KMS-11 (cell line): ENCODE results near the gene STAC.

Experiments used
- H2AFZ ChIP-seq: fragments of 200-600 bp; sonication (generic); 2 replicates; pipeline ENCODE4 v1.6.1; 2016; ENCODE audit warnings: antibody characterized with exemption, mixed run types, low read depth
- H3K27ac ChIP-seq: fragments of 200-600 bp; sonication (generic); 2 replicates; pipeline ENCODE4 v1.6.1; 2016; ENCODE audit warnings: mild to moderate bottlenecking, mixed run types
- H3K27me3 ChIP-seq: fragments of 200-600 bp; sonication (generic); 2 replicates; pipeline ENCODE4 v1.6.1; 2017; ENCODE audit warnings: mild to moderate bottlenecking, low read depth, mixed run types, moderate library complexity; ENCODE audit not compliant: insufficient read depth
- H3K36me3 ChIP-seq: fragments of 200-600 bp; sonication (generic); 2 replicates; pipeline ENCODE4 v1.6.1; 2017; ENCODE audit warnings: mild to moderate bottlenecking, mixed run types; ENCODE audit not compliant: insufficient read depth
- H3K4me1 ChIP-seq: fragments of 200-600 bp; sonication (generic); 2 replicates; pipeline ENCODE4 v1.6.1; 2016; ENCODE audit warnings: mild to moderate bottlenecking, low read depth, mixed run types; ENCODE audit not compliant: poor library complexity, severe bottlenecking
- H3K4me2 ChIP-seq: fragments of 200-600 bp; sonication (generic); 2 replicates; pipeline ENCODE4 v1.7.0; 2016; ENCODE audit warnings: mild to moderate bottlenecking, mixed run types
- H3K4me3 ChIP-seq: fragments of 200-600 bp; sonication (generic); IDR thresholded peaks from 2 replicates; pipeline ENCODE4 v1.6.1; 2017; ENCODE audit warnings: low read depth, low read length, mixed read lengths; ENCODE audit not compliant: insufficient read depth
- H3K79me2 ChIP-seq: fragments of 200-600 bp; sonication (generic); 2 replicates; pipeline ENCODE4 v1.6.1; 2016; ENCODE audit warnings: low read depth, mixed run types; ENCODE audit not compliant: insufficient read depth
- H3K9ac ChIP-seq: fragments of 200-600 bp; sonication (generic); 2 replicates; pipeline ENCODE4 v1.6.1; 2016; ENCODE audit warnings: mild to moderate bottlenecking, mixed run types
- H4K20me1 ChIP-seq: fragments of 200-600 bp; sonication (generic); 2 replicates; pipeline ENCODE4 v1.6.1; 2016; ENCODE audit warnings: mild to moderate bottlenecking, mixed run types; ENCODE audit not compliant: insufficient read depth
- TF ChIP-seq, protein P1 (sequence below): fragments of 200-600 bp; sonication (generic); conservative IDR thresholded peaks from 2 replicates; pipeline ENCODE4 v1.6.1; 2017; ENCODE audit warnings: low read depth, mild to moderate bottlenecking, antibody characterized with exemption, low read length, moderate library complexity, mixed read lengths

Gene STAC

GRCh38 chr3:36381311-36381956, 1.1 kb downstream of the STAC start:
- Histone ChIP-seq H3K79me2 (no peaks in the 10 kb centered on the region), H2AFZ (no peak overlapping the region), H3K27me3 (no peaks in the 10 kb centered on the region), H4K20me1 (no peaks in the 10 kb centered on the region), H3K27ac (no peak overlapping the region), H3K4me2 (no peak overlapping the region), H3K9ac (no peak overlapping the region), H3K4me1 (no peaks in the 10 kb centered on the region), H3K36me3 (no peaks in the 10 kb centered on the region), H3K4me3 (no peak overlapping the region)
- TF ChIP-seq, protein P1, sequence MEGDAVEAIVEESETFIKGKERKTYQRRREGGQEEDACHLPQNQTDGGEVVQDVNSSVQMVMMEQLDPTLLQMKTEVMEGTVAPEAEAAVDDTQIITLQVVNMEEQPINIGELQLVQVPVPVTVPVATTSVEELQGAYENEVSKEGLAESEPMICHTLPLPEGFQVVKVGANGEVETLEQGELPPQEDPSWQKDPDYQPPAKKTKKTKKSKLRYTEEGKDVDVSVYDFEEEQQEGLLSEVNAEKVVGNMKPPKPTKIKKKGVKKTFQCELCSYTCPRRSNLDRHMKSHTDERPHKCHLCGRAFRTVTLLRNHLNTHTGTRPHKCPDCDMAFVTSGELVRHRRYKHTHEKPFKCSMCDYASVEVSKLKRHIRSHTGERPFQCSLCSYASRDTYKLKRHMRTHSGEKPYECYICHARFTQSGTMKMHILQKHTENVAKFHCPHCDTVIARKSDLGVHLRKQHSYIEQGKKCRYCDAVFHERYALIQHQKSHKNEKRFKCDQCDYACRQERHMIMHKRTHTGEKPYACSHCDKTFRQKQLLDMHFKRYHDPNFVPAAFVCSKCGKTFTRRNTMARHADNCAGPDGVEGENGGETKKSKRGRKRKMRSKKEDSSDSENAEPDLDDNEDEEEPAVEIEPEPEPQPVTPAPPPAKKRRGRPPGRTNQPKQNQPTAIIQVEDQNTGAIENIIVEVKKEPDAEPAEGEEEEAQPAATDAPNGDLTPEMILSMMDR, result no peak

GRCh38 chr3:36393563-36393962, 13.3 kb downstream of the STAC start:
- Histone ChIP-seq H3K27me3 (no peaks in the 10 kb centered on the region), H3K9ac (no peak overlapping the region), H3K27ac (no peak overlapping the region), H2AFZ (no peak overlapping the region), H4K20me1 (no peaks in the 10 kb centered on the region), H3K4me2 (no peak overlapping the region), H3K36me3 (no peaks in the 10 kb centered on the region), H3K4me3 (no peak overlapping the region), H3K79me2 (no peaks in the 10 kb centered on the region), H3K4me1 (no peaks in the 10 kb centered on the region)
- TF ChIP-seq, protein P1, result no peak

GRCh38 chr3:36394176-36394575, 13.9 kb downstream of the STAC start:
- no peak overlapping the region for H3K4me2 ChIP-seq
- H2AFZ ChIP-seq, result no peak overlapping the region
- H3K27ac ChIP-seq, result no peak overlapping the region
- H3K79me2 ChIP-seq, result no peaks in the 10 kb centered on the region
- H3K27me3 ChIP-seq, result no peaks in the 10 kb centered on the region
- H3K4me1 ChIP-seq, result no peaks in the 10 kb centered on the region
- H3K36me3 ChIP-seq, result no peaks in the 10 kb centered on the region
- no peak overlapping the region for H3K4me3 ChIP-seq
- no peak overlapping the region for H3K9ac ChIP-seq
- H4K20me1 ChIP-seq, result no peaks in the 10 kb centered on the region
- TF ChIP-seq, protein P1, result no peak

DNA sequence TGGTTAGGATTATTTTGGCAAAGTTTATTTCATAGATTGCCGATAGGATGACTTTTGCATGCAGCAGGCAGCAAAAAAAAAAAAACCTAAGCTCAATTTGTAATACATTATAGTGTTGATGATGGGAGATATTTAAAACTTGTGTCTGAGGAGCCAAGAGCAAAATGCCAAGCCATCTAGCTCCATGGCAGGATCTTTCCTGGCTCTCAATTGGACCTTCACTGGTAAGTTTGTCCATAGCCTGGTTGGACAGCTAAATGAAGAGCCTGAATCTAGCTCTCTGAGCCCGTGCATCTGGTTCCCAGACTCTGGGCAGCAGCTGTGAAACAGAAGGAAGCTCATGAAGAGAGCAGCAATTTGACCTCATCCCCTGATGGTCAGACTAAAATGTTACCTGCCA, 17.5 kb downstream of the STAC start:
- H3K27me3 ChIP-seq, result no peaks in the 10 kb centered on the region
- H3K36me3 ChIP-seq, result no peaks in the 10 kb centered on the region
- H3K4me3 ChIP-seq, result no peak overlapping the region
- H2AFZ ChIP-seq, result no peak overlapping the region
- no peak overlapping the region for H3K4me2 ChIP-seq
- no peaks in the 10 kb centered on the region for H3K79me2 ChIP-seq
- TF ChIP-seq, protein P1, result no peak
- no peak overlapping the region for H3K9ac ChIP-seq
- H3K4me1 ChIP-seq, result no peaks in the 10 kb centered on the region
- no peaks in the 10 kb centered on the region for H4K20me1 ChIP-seq
- no peak overlapping the region for H3K27ac ChIP-seq
